Trophoblast cell (in vitro differentiated cells and primary cell): Measurements from ENCODE around the gene RIN2.

ENCODE experiments used
- DNase-seq, 2 donors: peaks; one replicate each; pipeline ENCODE4 v3.0.0-alpha.2; 2016
- H2AFZ ChIP-seq: 2 replicates; pipeline ENCODE4 v1.6.1; 2013; ENCODE audit warnings: low read length, moderate library complexity, mild to moderate bottlenecking; ENCODE audit not compliant: insufficient read depth, poor library complexity
- H2AK5ac ChIP-seq: 2 replicates; pipeline ENCODE4 v1.6.1; 2013; ENCODE audit warnings: mild to moderate bottlenecking, low read length
- H2BK120ac ChIP-seq: 2 replicates; pipeline ENCODE4 v1.6.1; 2013; ENCODE audit warnings: low read length, mild to moderate bottlenecking, moderate library complexity; ENCODE audit not compliant: insufficient read depth, poor library complexity
- H2BK12ac ChIP-seq: 2 replicates; pipeline ENCODE4 v1.6.1; 2013; ENCODE audit warnings: mild to moderate bottlenecking, low read length, moderate library complexity
- H2BK5ac ChIP-seq: 2 replicates; pipeline ENCODE4 v1.6.1; 2013; ENCODE audit warnings: low read length, low read depth, moderate library complexity, mild to moderate bottlenecking; ENCODE audit not compliant: poor library complexity
- H3K14ac ChIP-seq: 2 replicates; pipeline ENCODE4 v1.6.1; 2013; ENCODE audit warnings: mild to moderate bottlenecking, low read length
- H3K18ac ChIP-seq: 2 replicates; pipeline ENCODE4 v1.6.1; 2013; ENCODE audit warnings: mild to moderate bottlenecking, low read length
- H3K23ac ChIP-seq: 2 replicates; pipeline ENCODE4 v1.6.1; 2013; ENCODE audit warnings: low read length
- H3K27ac ChIP-seq: 2 replicates; pipeline ENCODE4 v1.5.1; 2013; ENCODE audit warnings: low read depth, mild to moderate bottlenecking, inconsistent platforms, low read length, moderate library complexity
- H3K27me3 ChIP-seq: 2 replicates; pipeline ENCODE4 v1.6.1; 2013; ENCODE audit warnings: inconsistent platforms, mild to moderate bottlenecking, low read length, moderate library complexity; ENCODE audit not compliant: insufficient read depth
- H3K36me3 ChIP-seq, 2 experiments: 1 replicate in 1 of 2; 2 replicates in 1 of 2; pipeline ENCODE4 v1.6.1; 2013; ENCODE audit warnings: low read length in 2 of 2, mild to moderate bottlenecking in 2 of 2, moderate library complexity in 1 of 2; ENCODE audit not compliant: insufficient read depth in 2 of 2, control insufficient read depth in 1 of 2
- H3K4ac ChIP-seq: 2 replicates; pipeline ENCODE4 v1.6.1; 2013; ENCODE audit warnings: low read depth, mild to moderate bottlenecking, low read length, moderate library complexity
- H3K4me1 ChIP-seq, 2 experiments: 1 replicate in 1 of 2; 2 replicates in 1 of 2; pipeline ENCODE4 v1.6.1; 2013; ENCODE audit warnings: low read length in 2 of 2, mild to moderate bottlenecking in 2 of 2, moderate library complexity in 1 of 2; ENCODE audit not compliant: insufficient read depth in 2 of 2, control insufficient read depth in 1 of 2
- H3K4me2 ChIP-seq: 2 replicates; pipeline ENCODE4 v1.6.1; 2013; ENCODE audit warnings: inconsistent platforms, mild to moderate bottlenecking, low read length, moderate library complexity
- H3K4me3 ChIP-seq: 2 replicates; pipeline ENCODE4 v1.5.1; 2013; ENCODE audit warnings: mild to moderate bottlenecking, low read depth, low read length, inconsistent platforms
- H3K79me1 ChIP-seq: one replicate; pipeline ENCODE4 v1.6.1; 2013; ENCODE audit warnings: low read length
- H3K79me2 ChIP-seq: 2 replicates; pipeline ENCODE4 v1.6.1; 2013; ENCODE audit warnings: low read length, mild to moderate bottlenecking; ENCODE audit not compliant: control insufficient read depth, insufficient read depth, poor library complexity
- H3K9ac ChIP-seq: 2 replicates; pipeline ENCODE4 v1.6.1; 2013; ENCODE audit warnings: mild to moderate bottlenecking, low read length
- H3K9me3 ChIP-seq: 2 replicates; pipeline ENCODE4 v1.6.1; 2013; ENCODE audit warnings: low read depth, mild to moderate bottlenecking, control low read depth, inconsistent platforms, low read length; ENCODE audit not compliant: insufficient read depth
- H4K12ac ChIP-seq: 2 replicates; pipeline ENCODE4 v1.6.1; 2013; ENCODE audit warnings: low read depth, mild to moderate bottlenecking, low read length, moderate library complexity
- H4K8ac ChIP-seq: 2 replicates; pipeline ENCODE4 v1.6.1; 2013; ENCODE audit warnings: low read depth, mild to moderate bottlenecking, low read length, moderate library complexity
- H4K91ac ChIP-seq: one replicate; pipeline ENCODE4 v1.6.1; 2013; ENCODE audit warnings: low read depth, mild to moderate bottlenecking, low read length, moderate library complexity
- WGBS: extraction: QIAGEN DNeasy Blood & Tissue Kit; methylation state at CpG from one replicate; pipeline ENCODE4 v1.1.7; 2013; ENCODE audit warnings: missing lambda C conversion rate; ENCODE audit not compliant: insufficient read length, insufficient coverage; ENCODE audit errors: extremely low coverage; 5-methylcytosine and 5-hydroxymethylcytosine counted together

RIN2 gene

GRCh38 chr20:19718880-19719279 lies 39.2 kb upstream of the RIN2 start:
- no peak overlapping the region for H3K14ac ChIP-seq
- H2AK5ac ChIP-seq = no peak overlapping the region
- no peak overlapping the region for H3K9ac ChIP-seq
- peaks cover 8% of the 10 kb centered on the region for H3K9me3 ChIP-seq
- no peak overlapping the region for H3K4me2 ChIP-seq
- H3K4me3 ChIP-seq = no peak overlapping the region
- H3K27ac ChIP-seq = no peak overlapping the region
- H3K36me3 ChIP-seq = no peaks in the 10 kb centered on the region
- H3K79me1 ChIP-seq = no peaks in the 10 kb centered on the region
- H3K79me2 ChIP-seq = no peaks in the 10 kb centered on the region
- no peaks in the 10 kb centered on the region for H3K27me3 ChIP-seq
- no peak overlapping the region for H2BK5ac ChIP-seq
- H2BK120ac ChIP-seq = no peak overlapping the region
- H4K8ac ChIP-seq = no peak overlapping the region
- no peak overlapping the region for H4K91ac ChIP-seq
- H2BK12ac ChIP-seq = no peak overlapping the region
- DNase-seq = no peak
- H3K23ac ChIP-seq = no peak overlapping the region
- peaks cover 0 to 5% of the 10 kb centered on the region in 2 experiments for H3K4me1 ChIP-seq
- no peak overlapping the region for H4K12ac ChIP-seq
- H3K18ac ChIP-seq = no peak overlapping the region
- no peak overlapping the region for H2AFZ ChIP-seq
- WGBS = no CpG with 5 or more reads among the region's 3 CpGs
- no peak overlapping the region for H3K4ac ChIP-seq

- no peaks in the 10 kb centered on the region for H3K36me3 ChIP-seq
- no peak overlapping the region for H4K12ac ChIP-seq
- no peaks in the 10 kb centered on the region for H3K79me2 ChIP-seq
- H3K4ac ChIP-seq = no peak overlapping the region
- no peaks in the 10 kb centered on the region for H3K27me3 ChIP-seq
- WGBS = no CpG with 5 or more reads among the region's 18 CpGs
- no peak overlapping the region for H3K18ac ChIP-seq
- H3K9me3 ChIP-seq = peaks cover 5% of the 10 kb centered on the region
- no peaks in the 10 kb centered on the region for H3K4me1 ChIP-seq
- no peak for DNase-seq
- no peak overlapping the region for H3K27ac ChIP-seq
- H3K4me3 ChIP-seq = no peak overlapping the region
- H4K91ac ChIP-seq = no peak overlapping the region
- no peak overlapping the region for H2AK5ac ChIP-seq
- H3K9ac ChIP-seq = no peak overlapping the region
- H2BK120ac ChIP-seq = no peak overlapping the region
- no peak overlapping the region for H3K23ac ChIP-seq
- H2AFZ ChIP-seq = no peak overlapping the region
- no peak overlapping the region for H2BK5ac ChIP-seq
- H4K8ac ChIP-seq = no peak overlapping the region
- no peak overlapping the region for H2BK12ac ChIP-seq
- no peaks in the 10 kb centered on the region for H3K79me1 ChIP-seq
- no peak overlapping the region for H3K4me2 ChIP-seq
- H3K14ac ChIP-seq = no peak overlapping the region
Measured at GRCh38 chr20:19720991-19721390, 37.1 kb upstream of the RIN2 start.

- H3K4me1 ChIP-seq = no peaks in the 10 kb centered on the region
- no peak overlapping the region for H3K4me2 ChIP-seq
- no peak for DNase-seq
- H4K12ac ChIP-seq = no peak overlapping the region
- H2BK120ac ChIP-seq = no peak overlapping the region
- no peak overlapping the region for H3K14ac ChIP-seq
- H3K9me3 ChIP-seq = no peaks in the 10 kb centered on the region
- H3K23ac ChIP-seq = no peak overlapping the region
- no CpG with 5 or more reads among the region's 4 CpGs for WGBS
- H2AK5ac ChIP-seq = no peak overlapping the region
- no peak overlapping the region for H4K8ac ChIP-seq
- H3K4ac ChIP-seq = no peak overlapping the region
- no peak overlapping the region for H3K27ac ChIP-seq
- H3K18ac ChIP-seq = no peak overlapping the region
- H3K9ac ChIP-seq = no peak overlapping the region
- no peaks in the 10 kb centered on the region for H3K36me3 ChIP-seq
- no peaks in the 10 kb centered on the region for H3K27me3 ChIP-seq
- H2BK12ac ChIP-seq = no peak overlapping the region
- no peak overlapping the region for H2BK5ac ChIP-seq
- no peak overlapping the region for H4K91ac ChIP-seq
- H2AFZ ChIP-seq = no peak overlapping the region
- H3K4me3 ChIP-seq = no peak overlapping the region
- H3K79me1 ChIP-seq = no peaks in the 10 kb centered on the region
- no peaks in the 10 kb centered on the region for H3K79me2 ChIP-seq
Measured at GRCh38 chr20:19723051-19723450, 35.0 kb upstream of the RIN2 start.

- WGBS = no CpG with 5 or more reads among the region's 11 CpGs
- H4K12ac ChIP-seq = no peak overlapping the region
- H3K9me3 ChIP-seq = no peaks in the 10 kb centered on the region
- no peak overlapping the region for H3K4ac ChIP-seq
- no peak overlapping the region for H2BK12ac ChIP-seq
- no peak for DNase-seq
- H3K4me3 ChIP-seq = no peak overlapping the region
- no peak overlapping the region for H2AFZ ChIP-seq
- no peaks in the 10 kb centered on the region for H3K79me2 ChIP-seq
- no peak overlapping the region for H3K23ac ChIP-seq
- H2BK120ac ChIP-seq = no peak overlapping the region
- no peak overlapping the region for H3K9ac ChIP-seq
- H3K18ac ChIP-seq = no peak overlapping the region
- no peak overlapping the region for H3K27ac ChIP-seq
- no peaks in the 10 kb centered on the region for H3K27me3 ChIP-seq
- no peak overlapping the region for H3K4me2 ChIP-seq
- no peaks in the 10 kb centered on the region for H3K4me1 ChIP-seq
- no peak overlapping the region for H4K8ac ChIP-seq
- H3K79me1 ChIP-seq = no peaks in the 10 kb centered on the region
- no peaks in the 10 kb centered on the region for H3K36me3 ChIP-seq
- H4K91ac ChIP-seq = no peak overlapping the region
- no peak overlapping the region for H3K14ac ChIP-seq
- no peak overlapping the region for H2BK5ac ChIP-seq
- H2AK5ac ChIP-seq = no peak overlapping the region
Measured at GRCh38 chr20:19723813-19724430, 34.1 kb upstream of the RIN2 start.
